Activated T-cell treated with anti-CD3 and anti-CD28 coated beads, Interleukin-2, amount 50 U/mL, for 4 hours (primary cell): ENCODE measurements around the gene CPNE1. TPM values are rescaled to one million over a fixed set of nuclear protein-coding genes. Genes with fewer than 3 reads are reported as not detected.

ENCODE experiments used
- ATAC-seq, 2 donors: fragments of 200-7000 bp; cut with Tn5 transposase; one replicate each; pipeline ENCODE4 v1.10.0; 2021
- DNase-seq: peaks from one replicate; pipeline ENCODE4 v3.0.0-alpha.2; 2020
- H3K27me3 Mint-ChIP-seq: one replicate; pipeline ENCODE4 v1.8.0; 2021; ENCODE audit warnings: low read depth, mixed read lengths
- H3K36me3 Mint-ChIP-seq: one replicate; pipeline ENCODE4 v1.8.0; 2022; ENCODE audit warnings: mixed read lengths; ENCODE audit not compliant: insufficient read depth
- H3K4me1 Mint-ChIP-seq: one replicate; pipeline ENCODE4 v1.8.0; 2021; ENCODE audit warnings: low read depth, mixed read lengths
- H3K4me3 Mint-ChIP-seq: one replicate; pipeline ENCODE4 v1.8.0; 2021; ENCODE audit warnings: mild to moderate bottlenecking, moderate library complexity, mixed read lengths
- H3K9me3 Mint-ChIP-seq: one replicate; pipeline ENCODE4 v1.8.0; 2021; ENCODE audit warnings: mixed read lengths
- total RNA-seq, 3 donors: library from RNA; stranded (reverse); gene quantifications; one replicate each; pipeline ENCODE4 v1.2.1, GENCODE V29; 2021

The CPNE1 gene
- total RNA-seq, 3 donors from 2014 or later = 229 to 264 (median 257) TPM

GRCh38 chr20:35680452-35681183, 15.9 kb upstream of the CPNE1 start:
- H3K9me3 Mint-ChIP-seq = no peaks in the 10 kb centered on the region
- H3K4me3 Mint-ChIP-seq = no peak overlapping the region
- no peak for DNase-seq
- no peak for ATAC-seq
- peaks cover 14% of the 10 kb centered on the region for H3K36me3 Mint-ChIP-seq
- H3K4me1 Mint-ChIP-seq = no peaks in the 10 kb centered on the region
- H3K27me3 Mint-ChIP-seq = no peaks in the 10 kb centered on the region

DNA sequence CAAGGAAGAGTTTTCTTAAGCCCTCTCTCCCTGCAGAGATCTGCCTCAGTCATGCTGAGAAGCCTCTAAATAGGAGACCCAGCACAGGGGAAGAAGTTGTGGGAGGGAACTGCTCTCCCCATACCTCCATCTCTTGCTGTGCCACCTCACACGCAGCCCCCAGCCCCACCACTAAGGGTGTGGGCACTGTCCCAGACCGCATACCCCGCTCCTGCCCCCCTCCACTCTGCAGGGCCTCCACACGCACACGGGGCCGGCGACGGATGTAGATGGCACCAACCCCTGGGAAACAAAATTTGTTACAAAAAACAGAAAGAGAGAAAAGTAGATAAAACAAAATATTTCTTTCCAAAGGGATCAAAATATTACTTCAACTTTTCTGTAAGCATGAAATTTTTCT, 10.2 kb upstream of the CPNE1 start:
- H3K27me3 Mint-ChIP-seq = no peaks in the 10 kb centered on the region
- DNase-seq = no peak
- ATAC-seq = no peak
- H3K4me1 Mint-ChIP-seq = no peaks in the 10 kb centered on the region
- peaks cover 40% of the 10 kb centered on the region for H3K36me3 Mint-ChIP-seq
- H3K9me3 Mint-ChIP-seq = no peaks in the 10 kb centered on the region
- H3K4me3 Mint-ChIP-seq = no peak overlapping the region

DNA sequence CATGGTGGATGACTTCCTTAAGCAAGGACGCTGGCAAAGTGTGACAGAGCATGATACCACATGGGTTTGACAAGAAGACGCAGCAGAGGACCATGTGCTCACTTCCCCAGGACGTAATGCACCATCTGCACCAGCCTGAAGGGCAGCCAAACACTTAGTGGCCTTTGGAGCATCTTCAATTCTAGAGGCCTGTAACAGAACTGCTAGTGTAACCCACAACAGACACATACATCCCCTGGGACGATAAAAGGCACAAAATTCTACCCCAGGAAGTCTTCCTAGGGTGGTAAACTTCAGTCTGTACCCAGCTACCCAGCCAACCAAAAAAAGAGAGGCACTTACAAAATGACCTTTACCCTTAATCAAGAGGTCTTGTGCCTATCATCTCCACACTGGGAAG, 9.2 kb upstream of the CPNE1 start:
- Mint-ChIP-seq H3K9me3 (no peaks in the 10 kb centered on the region), H3K4me1 (no peaks in the 10 kb centered on the region), H3K4me3 (no peak overlapping the region), H3K36me3 (peaks cover 45% of the 10 kb centered on the region), H3K27me3 (no peaks in the 10 kb centered on the region)
- no peak for DNase-seq
- no peak for ATAC-seq

DNA sequence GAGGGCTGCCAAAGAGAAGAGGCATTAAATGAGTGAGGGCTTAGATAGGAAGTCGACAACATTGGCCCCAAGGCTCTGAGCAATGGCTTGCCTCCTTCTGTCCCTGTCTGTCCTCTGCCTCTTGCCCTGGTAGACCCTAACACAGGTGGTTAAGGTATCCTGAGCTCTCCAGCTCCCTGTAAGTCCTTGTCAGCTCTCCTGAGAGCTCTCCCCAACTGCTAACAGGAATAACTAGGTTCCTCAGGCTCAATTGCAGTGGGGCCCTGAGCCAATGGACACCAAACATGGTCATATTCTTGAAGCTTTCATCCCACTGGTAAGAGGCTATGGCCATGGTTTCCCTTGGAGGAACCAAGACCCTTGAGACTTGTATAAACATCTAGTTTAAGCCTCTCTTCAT, 5.0 kb upstream of the CPNE1 start:
- Mint-ChIP-seq H3K36me3 (peaks cover 45% of the 10 kb centered on the region), H3K4me3 (no peak overlapping the region)

GRCh38 chr20:35669221-35669620, 4.5 kb upstream of the CPNE1 start:
- H3K27me3 Mint-ChIP-seq = no peaks in the 10 kb centered on the region
- DNase-seq (no peak), ATAC-seq (no peak)
- no peak overlapping the region for H3K4me3 Mint-ChIP-seq
- peaks cover 2% of the 10 kb centered on the region for H3K4me1 Mint-ChIP-seq
- H3K36me3 Mint-ChIP-seq = peaks cover 42% of the 10 kb centered on the region
- no peaks in the 10 kb centered on the region for H3K9me3 Mint-ChIP-seq

More for the DNA sequence above, 5.0 kb upstream of the CPNE1 start:
- Mint-ChIP-seq H3K4me1 (peaks cover 2% of the 10 kb centered on the region), H3K27me3 (no peaks in the 10 kb centered on the region), H3K9me3 (no peaks in the 10 kb centered on the region)
- ATAC-seq = no peak
- no peak for DNase-seq

DNA sequence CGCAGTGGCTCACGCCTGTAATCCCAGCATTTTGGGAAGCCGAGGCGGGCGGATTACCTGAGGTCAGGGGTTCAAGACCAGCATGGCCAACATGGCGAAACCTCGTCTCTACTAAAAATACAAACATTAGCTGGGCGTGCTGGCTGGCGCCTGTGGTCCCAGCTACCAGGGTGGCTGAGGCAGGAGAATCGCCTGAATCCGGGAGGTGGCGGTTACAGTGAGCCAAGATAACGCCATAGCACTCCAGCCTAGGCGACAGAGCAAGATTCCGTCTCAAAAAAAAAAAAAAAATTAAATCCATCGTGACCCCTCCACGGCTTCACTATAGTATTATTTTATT, 1.2 kb upstream of the CPNE1 start:
- ATAC-seq = no peak
- H3K4me1 Mint-ChIP-seq = peaks cover 26% of the 10 kb centered on the region
- peaks cover 29% of the 10 kb centered on the region for H3K36me3 Mint-ChIP-seq
- peak overlapping the region; percentile 43 for H3K4me3 Mint-ChIP-seq
- H3K27me3 Mint-ChIP-seq = no peaks in the 10 kb centered on the region
- H3K9me3 Mint-ChIP-seq = no peaks in the 10 kb centered on the region
- DNase-seq = no peak

GRCh38 chr20:35663516-35664465, 909 bp downstream of the CPNE1 start:
- H3K27me3 Mint-ChIP-seq = no peaks in the 10 kb centered on the region
- peak; percentile 36 to 38 for ATAC-seq
- peak overlapping the region; percentile 94 for H3K4me3 Mint-ChIP-seq
- H3K9me3 Mint-ChIP-seq = no peaks in the 10 kb centered on the region
- peaks cover 46% of the 10 kb centered on the region for H3K4me1 Mint-ChIP-seq
- DNase-seq = peak; percentile 40
- peaks cover 15% of the 10 kb centered on the region for H3K36me3 Mint-ChIP-seq

DNA sequence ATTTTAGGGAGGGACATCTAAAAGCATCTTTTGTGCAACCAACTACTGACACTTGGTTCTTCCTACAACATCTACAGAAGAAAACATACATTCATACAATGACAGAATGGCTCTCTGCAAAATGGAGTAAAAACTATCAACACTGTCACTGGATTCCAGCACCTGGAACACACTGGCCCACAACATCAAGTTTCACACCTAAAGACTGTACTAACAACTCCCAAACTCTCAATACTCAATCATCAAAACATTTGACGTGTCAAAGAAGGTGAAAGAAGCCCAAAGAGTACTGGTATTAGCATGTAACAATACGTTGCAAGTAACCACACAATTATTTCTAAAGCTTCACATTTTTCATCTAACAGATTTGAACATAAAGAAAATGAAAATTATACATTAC, 2.1 kb downstream of the CPNE1 start:
- ATAC-seq = peak; percentile 5 to 7
- Mint-ChIP-seq H3K4me3 (peak overlapping the region; percentile 94), H3K9me3 (no peaks in the 10 kb centered on the region), H3K4me1 (peaks cover 56% of the 10 kb centered on the region), H3K27me3 (no peaks in the 10 kb centered on the region), H3K36me3 (peaks cover 8% of the 10 kb centered on the region)
- no peak for DNase-seq

DNA sequence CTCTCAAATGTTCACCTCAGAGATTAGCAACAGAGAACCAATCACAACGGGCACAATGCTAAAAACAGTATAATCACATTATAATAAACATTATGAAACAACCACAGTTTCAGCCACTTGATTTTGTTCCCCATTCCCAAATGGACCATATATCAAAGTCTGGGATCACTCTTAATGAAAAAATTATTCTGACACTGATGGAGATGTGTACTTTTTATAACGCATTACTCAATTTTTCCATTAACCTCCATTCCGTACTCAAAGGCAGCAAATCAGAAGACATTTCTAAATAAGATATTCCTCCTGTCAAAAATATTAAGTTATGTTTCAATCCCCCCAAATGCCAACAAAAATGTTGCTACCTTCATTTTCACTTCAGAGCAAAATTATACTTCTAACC, 2.8 kb downstream of the CPNE1 start:
- Mint-ChIP-seq H3K36me3 (peaks cover 13% of the 10 kb centered on the region), H3K4me1 (peaks cover 62% of the 10 kb centered on the region), H3K9me3 (no peaks in the 10 kb centered on the region), H3K4me3 (peak overlapping the region; percentile 94), H3K27me3 (no peaks in the 10 kb centered on the region)
- DNase-seq (no peak), ATAC-seq (no peak)

DNA sequence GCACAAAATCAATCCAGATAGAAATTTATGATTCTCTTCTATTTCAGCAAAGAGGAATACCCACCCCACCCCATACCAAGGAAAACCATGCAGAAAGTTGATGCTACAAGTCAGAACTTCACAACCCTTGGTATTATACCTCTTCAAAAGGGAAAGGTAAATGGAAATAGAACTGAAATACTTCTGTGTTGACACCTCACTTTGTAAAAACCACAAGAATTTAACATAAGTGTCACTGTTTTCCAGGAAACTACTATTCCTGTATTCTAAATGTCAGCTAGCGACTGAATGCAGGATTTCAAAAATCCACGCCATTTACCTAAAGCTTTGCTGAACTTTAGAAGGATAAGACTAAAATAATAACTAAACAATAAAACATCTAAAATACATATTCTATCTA, 3.6 kb downstream of the CPNE1 start:
- peaks cover 13% of the 10 kb centered on the region for H3K36me3 Mint-ChIP-seq
- no peaks in the 10 kb centered on the region for H3K9me3 Mint-ChIP-seq
- DNase-seq (no peak), ATAC-seq (peak; percentile 23 to 24)
- no peaks in the 10 kb centered on the region for H3K27me3 Mint-ChIP-seq
- H3K4me3 Mint-ChIP-seq = peak overlapping the region; percentile 94
- H3K4me1 Mint-ChIP-seq = peaks cover 67% of the 10 kb centered on the region

GRCh38 chr20:35660122-35660937, 4.4 kb downstream of the CPNE1 start:
- Mint-ChIP-seq H3K27me3 (no peaks in the 10 kb centered on the region), H3K9me3 (no peaks in the 10 kb centered on the region), H3K36me3 (peaks cover 14% of the 10 kb centered on the region), H3K4me3 (peak overlapping the region; percentile 94), H3K4me1 (peaks cover 67% of the 10 kb centered on the region)
- ATAC-seq (peak; percentile 39 to 47), DNase-seq (no peak)

GRCh38 chr20:35657271-35657670, 7.4 kb downstream of the CPNE1 start:
- ATAC-seq (no peak), DNase-seq (no peak)
- Mint-ChIP-seq H3K4me1 (peaks cover 55% of the 10 kb centered on the region), H3K27me3 (no peaks in the 10 kb centered on the region), H3K36me3 (peaks cover 16% of the 10 kb centered on the region), H3K9me3 (no peaks in the 10 kb centered on the region), H3K4me3 (peak overlapping the region; percentile 39)

GRCh38 chr20:35654415-35654814, 10.3 kb downstream of the CPNE1 start:
- H3K4me3 Mint-ChIP-seq = no peak overlapping the region
- H3K9me3 Mint-ChIP-seq = no peaks in the 10 kb centered on the region
- ATAC-seq (no peak), DNase-seq (no peak)
- H3K36me3 Mint-ChIP-seq = peaks cover 23% of the 10 kb centered on the region
- H3K4me1 Mint-ChIP-seq = peaks cover 52% of the 10 kb centered on the region
- no peaks in the 10 kb centered on the region for H3K27me3 Mint-ChIP-seq

DNA sequence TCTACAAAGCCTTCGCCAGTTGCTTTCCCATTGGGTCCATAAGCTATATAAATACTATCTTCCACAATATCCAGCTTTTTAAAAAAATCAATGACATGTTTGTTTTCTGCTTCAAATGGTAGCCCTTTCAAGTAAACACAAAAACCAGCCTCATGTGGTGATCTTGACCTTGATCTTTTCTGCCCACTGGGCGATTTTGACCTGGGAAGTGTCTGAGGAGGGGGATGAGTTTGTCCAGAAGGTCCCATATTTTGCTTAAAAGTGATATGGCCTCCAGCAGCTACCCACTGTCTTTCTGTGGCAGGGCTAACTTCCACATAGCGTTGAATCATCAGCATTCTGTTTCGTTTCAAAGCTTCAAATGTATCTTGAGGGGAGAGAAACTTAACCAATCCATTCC, 10.8 kb downstream of the CPNE1 start:
- H3K4me1 Mint-ChIP-seq = peaks cover 52% of the 10 kb centered on the region
- no peaks in the 10 kb centered on the region for H3K27me3 Mint-ChIP-seq
- no peak for ATAC-seq
- no peak overlapping the region for H3K4me3 Mint-ChIP-seq
- H3K36me3 Mint-ChIP-seq = peaks cover 25% of the 10 kb centered on the region
- H3K9me3 Mint-ChIP-seq = no peaks in the 10 kb centered on the region
- no peak for DNase-seq
